Breast epithelium (tissue), 4 donors: Measurements from ENCODE around the gene BRME1. TPM values are rescaled to one million over a fixed set of nuclear protein-coding genes. Genes with fewer than 3 reads are reported as not detected.

Source experiments
- DNase-seq, 2 donors: peaks; one replicate each; pipeline ENCODE4 v3.0.0-alpha.2; 2019; ENCODE audit warnings: low spot score in 2 of 2
- H3K27ac ChIP-seq, 2 donors: fragments of 200-600 bp; sonication (generic) in 1 of 2; one replicate each; pipeline ENCODE4 v1.5.1; 2016 to 2019; ENCODE audit warnings: mild to moderate bottlenecking in 1 of 2
- H3K27me3 ChIP-seq, 2 donors: fragments of 200-600 bp; sonication (generic) in 1 of 2; one replicate each; pipeline versions ENCODE4 v1.5.1 to v1.6.0; 2017 to 2019; ENCODE audit warnings: control low read depth in 1 of 2, mild to moderate bottlenecking in 1 of 2
- H3K36me3 ChIP-seq: fragments of 200-600 bp; one replicate; pipeline ENCODE4 v1.5.1; 2019
- H3K4me1 ChIP-seq, 2 donors: fragments of 200-600 bp; sonication (generic); one replicate each; pipeline ENCODE4 v1.5.1; 2016 to 2019; ENCODE audit warnings: control low read depth in 1 of 2
- H3K4me3 ChIP-seq, 3 donors: fragments of 200-600 bp; sonication (generic); 1 replicate in 2 of 3; 2 replicates in 1 of 3; pipeline ENCODE4 v1.5.1; 2016 to 2019; ENCODE audit warnings: mild to moderate bottlenecking in 3 of 3, moderate library complexity in 2 of 3
- H3K9me3 ChIP-seq, 2 donors: fragments of 200-600 bp; sonication (generic) in 1 of 2; one replicate each; pipeline ENCODE4 v1.5.1; 2016 to 2019; ENCODE audit warnings: control low read depth in 1 of 2
- POLR2A ChIP-seq: fragments of 450-650 bp; IDR thresholded peaks from one replicate; pipeline ENCODE4 v1.6.1; 2016; ENCODE audit warnings: antibody characterized with exemption, mild to moderate bottlenecking, moderate library complexity
- POLR2AphosphoS5 ChIP-seq, 3 donors: sonication (generic); formaldehyde crosslinking; IDR thresholded peaks; one replicate each; pipeline ENCODE4 v1.6.1; 2017; ENCODE audit warnings: antibody characterized with exemption in 3 of 3
- intact Hi-C: fragments of 100-400 bp; cut with DNase I; formaldehyde crosslinking; loops from one replicate; pipeline ENCODE4 v1.15.1; 2023; ENCODE audit warnings: low total_unique reads
- total RNA-seq, 3 donors: library from RNA; depleted of rRNA; stranded (reverse); fragments of >200 nt; gene quantifications; one replicate each; pipeline ENCODE4 v1.1.0, GENCODE V29; 2016
- TF ChIP-seq, protein P1 (sequence below), 3 donors: fragments of 450-650 bp; IDR thresholded peaks; one replicate each; pipeline ENCODE4 v1.5.1; 2016 to 2017; ENCODE audit warnings: antibody characterized with exemption in 3 of 3, mild to moderate bottlenecking in 3 of 3, moderate library complexity in 3 of 3

BRME1 gene
- total RNA-seq, 3 donors from 2014 or later = 1.3 to 6.3 (median 1.6) TPM

DNA sequence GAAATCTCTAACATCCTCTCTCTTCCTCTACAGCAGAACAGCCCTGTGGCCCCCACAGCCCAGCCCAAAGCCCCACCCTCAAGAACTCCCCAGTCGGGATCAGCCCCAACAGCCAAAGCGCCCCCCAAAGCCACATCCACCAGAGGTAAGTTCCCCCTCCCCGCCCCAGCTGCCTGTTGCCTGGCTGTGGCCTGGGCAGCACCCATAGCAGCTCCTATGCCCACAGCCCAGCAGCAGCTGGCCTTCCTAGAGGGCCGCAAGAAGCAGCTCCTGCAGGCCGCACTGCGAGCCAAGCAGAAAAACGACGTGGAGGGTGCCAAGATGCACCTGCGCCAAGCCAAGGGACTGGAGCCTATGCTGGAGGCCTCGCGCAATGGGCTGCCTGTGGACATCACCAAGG, 14.6 kb upstream of the BRME1 start:
- Histone ChIP-seq H3K36me3 (peaks cover 7% of the 10 kb centered on the region), H3K4me3 (no peak overlapping the region), H3K4me1 (no peaks in the 10 kb centered on the region), H3K27me3 (no peaks in the 10 kb centered on the region), H3K27ac (no peak overlapping the region), H3K9me3 (peaks cover 0 to 6% of the 10 kb centered on the region in 2 donors)
- no peak for TF ChIP-seq POLR2A
- no peak for DNase-seq
- intact Hi-C loops = no loop called here

DNA sequence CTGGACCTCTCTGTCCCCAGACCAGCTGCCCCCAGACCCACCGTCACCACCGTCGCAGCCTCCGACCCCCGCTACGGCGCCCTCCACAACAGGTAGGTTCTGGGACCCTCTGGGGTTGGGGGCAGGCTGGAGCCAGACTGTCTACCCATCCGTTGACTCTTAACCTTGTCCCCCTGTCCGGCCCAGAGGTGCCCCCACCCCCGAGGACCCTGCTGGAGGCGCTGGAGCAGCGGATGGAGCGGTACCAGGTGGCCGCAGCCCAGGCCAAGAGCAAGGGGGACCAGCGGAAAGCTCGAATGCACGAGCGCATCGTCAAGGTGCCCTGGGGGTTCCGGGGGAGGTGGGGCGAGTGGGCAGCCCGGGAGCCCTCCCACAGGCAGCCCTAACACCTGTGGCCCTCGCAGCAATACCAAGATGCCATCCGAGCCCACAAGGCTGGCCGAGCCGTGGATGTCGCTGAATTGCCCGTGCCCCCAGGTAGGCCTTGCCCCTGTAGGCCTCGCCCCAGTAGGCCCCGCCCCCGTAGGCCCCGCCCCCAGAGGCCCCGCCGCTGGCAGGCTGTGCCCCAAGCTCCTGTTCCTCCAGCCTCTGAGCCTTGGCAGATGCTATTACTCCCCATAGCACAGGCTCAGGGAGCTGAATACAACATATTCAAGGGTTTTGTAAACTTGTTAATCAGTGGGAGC, 13.0 kb upstream of the BRME1 start:
- no peaks in the 10 kb centered on the region for H3K27me3 ChIP-seq
- no peak for DNase-seq
- peaks cover 7% of the 10 kb centered on the region for H3K36me3 ChIP-seq
- peaks cover 0 to 6% of the 10 kb centered on the region in 2 donors for H3K9me3 ChIP-seq
- no peak for TF ChIP-seq POLR2A
- no peak for TF ChIP-seq POLR2AphosphoS5 (IDR thresholded peaks at IDR 0.05)
- TF ChIP-seq, protein P1, sequence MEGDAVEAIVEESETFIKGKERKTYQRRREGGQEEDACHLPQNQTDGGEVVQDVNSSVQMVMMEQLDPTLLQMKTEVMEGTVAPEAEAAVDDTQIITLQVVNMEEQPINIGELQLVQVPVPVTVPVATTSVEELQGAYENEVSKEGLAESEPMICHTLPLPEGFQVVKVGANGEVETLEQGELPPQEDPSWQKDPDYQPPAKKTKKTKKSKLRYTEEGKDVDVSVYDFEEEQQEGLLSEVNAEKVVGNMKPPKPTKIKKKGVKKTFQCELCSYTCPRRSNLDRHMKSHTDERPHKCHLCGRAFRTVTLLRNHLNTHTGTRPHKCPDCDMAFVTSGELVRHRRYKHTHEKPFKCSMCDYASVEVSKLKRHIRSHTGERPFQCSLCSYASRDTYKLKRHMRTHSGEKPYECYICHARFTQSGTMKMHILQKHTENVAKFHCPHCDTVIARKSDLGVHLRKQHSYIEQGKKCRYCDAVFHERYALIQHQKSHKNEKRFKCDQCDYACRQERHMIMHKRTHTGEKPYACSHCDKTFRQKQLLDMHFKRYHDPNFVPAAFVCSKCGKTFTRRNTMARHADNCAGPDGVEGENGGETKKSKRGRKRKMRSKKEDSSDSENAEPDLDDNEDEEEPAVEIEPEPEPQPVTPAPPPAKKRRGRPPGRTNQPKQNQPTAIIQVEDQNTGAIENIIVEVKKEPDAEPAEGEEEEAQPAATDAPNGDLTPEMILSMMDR (IDR thresholded peaks at IDR 0.05) = no peak
- intact Hi-C loops = no loop called here
- no peaks in the 10 kb centered on the region for H3K4me1 ChIP-seq
- no peak overlapping the region for H3K4me3 ChIP-seq
- peak overlapping the region; percentile 45 to 66 for H3K27ac ChIP-seq

GRCh38 chr19:13917888-13918406, 12.0 kb upstream of the BRME1 start:
- intact Hi-C loops = no loop called here

DNA sequence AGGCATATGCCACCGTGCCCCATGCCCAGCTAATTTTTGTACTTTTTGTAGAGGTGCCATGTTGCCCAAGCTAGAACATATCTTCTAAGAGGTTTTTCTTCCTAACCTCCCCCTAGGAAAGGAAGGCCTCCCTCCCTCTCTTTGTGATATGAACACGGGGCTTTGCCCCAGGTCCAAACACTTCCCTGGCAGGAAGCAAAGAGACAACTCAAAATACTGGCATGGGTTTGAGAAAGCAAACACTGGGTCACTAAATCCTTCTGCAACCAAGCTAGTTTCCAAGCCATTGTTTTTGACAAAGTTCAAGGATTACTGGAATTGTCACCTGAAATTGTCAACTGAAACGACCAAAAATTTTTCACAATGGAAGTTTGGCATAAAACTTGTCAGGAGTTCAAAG, 8.9 kb upstream of the BRME1 start:
- Histone ChIP-seq H3K36me3 (peaks cover 8% of the 10 kb centered on the region), H3K27ac (no peak overlapping the region), H3K27me3 (no peaks in the 10 kb centered on the region), H3K9me3 (no peaks in the 10 kb centered on the region), H3K4me3 (no peak overlapping the region), H3K4me1 (no peaks in the 10 kb centered on the region)
- intact Hi-C loops = no loop called here
- DNase-seq = no peak
- TF ChIP-seq POLR2A = no peak
- TF ChIP-seq, protein P1 (IDR thresholded peaks at IDR 0.05) = no peak
- TF ChIP-seq POLR2AphosphoS5 (IDR thresholded peaks at IDR 0.05) = no peak

More at GRCh38 chr19:13917888-13918406, 12.0 kb upstream of the BRME1 start:
- Histone ChIP-seq H3K36me3 (peaks cover 14% of the 10 kb centered on the region), H3K4me1 (no peaks in the 10 kb centered on the region), H3K9me3 (peaks cover 0 to 6% of the 10 kb centered on the region in 2 donors), H3K4me3 (no peak overlapping the region), H3K27ac (peak overlapping the region; percentile 45 to 66), H3K27me3 (no peaks in the 10 kb centered on the region)
- TF ChIP-seq, protein P1 (IDR thresholded peaks at IDR 0.05) = no peak
- TF ChIP-seq POLR2A = no peak
- peak in 1 of 3 donors; percentile 24 for TF ChIP-seq POLR2AphosphoS5 (IDR thresholded peaks at IDR 0.05)
- peak in 1 of 2 donors; percentile 52 for DNase-seq

DNA sequence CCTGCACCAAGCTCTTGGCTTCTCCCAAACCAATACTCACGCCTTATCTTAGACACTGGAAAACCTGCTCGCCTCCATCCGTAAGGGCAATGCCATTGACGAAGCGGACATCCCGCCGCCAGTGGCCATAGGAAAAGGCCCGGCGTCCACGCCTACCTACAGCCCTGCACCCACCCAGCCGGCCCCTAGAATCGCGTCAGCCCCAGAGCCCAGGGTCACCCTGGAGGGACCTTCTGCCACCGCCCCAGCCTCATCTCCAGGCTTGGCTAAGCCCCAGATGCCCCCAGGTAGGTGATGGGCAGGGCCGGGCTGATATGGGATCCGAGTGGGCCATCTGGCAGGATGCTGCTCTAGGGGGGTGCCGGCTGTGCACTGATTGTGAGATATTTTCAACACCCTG, 7.4 kb upstream of the BRME1 start:
- peaks cover 8% of the 10 kb centered on the region for H3K36me3 ChIP-seq
- no peaks in the 10 kb centered on the region for H3K4me1 ChIP-seq
- TF ChIP-seq POLR2AphosphoS5 (IDR thresholded peaks at IDR 0.05) (no peak), POLR2A (no peak)
- TF ChIP-seq, protein P1 (IDR thresholded peaks at IDR 0.05) = no peak
- intact Hi-C loops = no loop called here
- no peaks in the 10 kb centered on the region for H3K27me3 ChIP-seq
- DNase-seq = no peak
- H3K4me3 ChIP-seq = no peak overlapping the region
- H3K9me3 ChIP-seq = no peaks in the 10 kb centered on the region
- H3K27ac ChIP-seq = no peak overlapping the region
